ENCODE results near the gene RIOK2. TPM values are rescaled to one million over a fixed set of nuclear protein-coding genes. Genes with fewer than 3 reads are reported as not detected.

RIOK2 gene
- total and polyA plus RNA-seq, 2 experiments from 2014 or later = 34.4 to 44.1 TPM

DNA sequence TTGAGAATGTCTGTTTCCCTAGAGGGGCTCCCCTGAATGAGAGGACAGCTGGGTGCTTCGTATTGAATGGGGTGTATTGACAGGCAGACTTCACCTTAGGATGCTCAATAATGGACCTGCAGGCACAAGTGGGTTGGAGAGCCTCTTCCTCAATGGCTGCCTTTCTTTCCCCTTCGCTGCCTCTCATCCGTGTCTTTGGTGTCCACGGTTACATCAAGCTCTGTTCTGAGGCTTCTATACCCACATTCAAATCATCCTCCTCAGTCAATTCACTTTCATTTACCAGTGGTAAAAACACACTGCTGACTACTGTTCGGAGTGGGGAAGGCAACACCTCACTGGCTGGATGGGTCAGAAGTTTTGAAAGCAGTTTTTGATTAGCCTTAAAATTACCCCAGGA, 61.2 kb downstream of the RIOK2 start:
- DNase-seq (ENCODE audit: low spot score) = no peak
- Histone ChIP-seq H2AFZ (no peak overlapping the region), H3K4me1 (ENCODE audit: insufficient read depth) (no peaks in the 10 kb centered on the region), H3K9me2 (replicated peaks; ENCODE audit: insufficient read depth) (no peaks in the 10 kb centered on the region), H3K27ac (no peak overlapping the region), H3K9me3 (ENCODE audit: low read depth) (no peaks in the 10 kb centered on the region), H3K4me2 (no peak overlapping the region), H3K79me2 (no peaks in the 10 kb centered on the region), H3K36me3 (replicated peaks; ENCODE audit: insufficient read depth, low read depth) (no peaks in the 10 kb centered on the region), H3K4me3 (no peak overlapping the region), H3K27me3 (no peaks in the 10 kb centered on the region), H4K20me1 (ENCODE audit: insufficient read depth, poor library complexity, severe bottlenecking) (no peaks in the 10 kb centered on the region)
- 95% methylated on average over 5 of the region's 5 CpGs for WGBS (ENCODE audit: low lambda C conversion rate, missing lambda C conversion rate)
- TF ChIP-seq, protein P1, sequence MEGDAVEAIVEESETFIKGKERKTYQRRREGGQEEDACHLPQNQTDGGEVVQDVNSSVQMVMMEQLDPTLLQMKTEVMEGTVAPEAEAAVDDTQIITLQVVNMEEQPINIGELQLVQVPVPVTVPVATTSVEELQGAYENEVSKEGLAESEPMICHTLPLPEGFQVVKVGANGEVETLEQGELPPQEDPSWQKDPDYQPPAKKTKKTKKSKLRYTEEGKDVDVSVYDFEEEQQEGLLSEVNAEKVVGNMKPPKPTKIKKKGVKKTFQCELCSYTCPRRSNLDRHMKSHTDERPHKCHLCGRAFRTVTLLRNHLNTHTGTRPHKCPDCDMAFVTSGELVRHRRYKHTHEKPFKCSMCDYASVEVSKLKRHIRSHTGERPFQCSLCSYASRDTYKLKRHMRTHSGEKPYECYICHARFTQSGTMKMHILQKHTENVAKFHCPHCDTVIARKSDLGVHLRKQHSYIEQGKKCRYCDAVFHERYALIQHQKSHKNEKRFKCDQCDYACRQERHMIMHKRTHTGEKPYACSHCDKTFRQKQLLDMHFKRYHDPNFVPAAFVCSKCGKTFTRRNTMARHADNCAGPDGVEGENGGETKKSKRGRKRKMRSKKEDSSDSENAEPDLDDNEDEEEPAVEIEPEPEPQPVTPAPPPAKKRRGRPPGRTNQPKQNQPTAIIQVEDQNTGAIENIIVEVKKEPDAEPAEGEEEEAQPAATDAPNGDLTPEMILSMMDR (IDR thresholded peaks at IDR 0.05; ENCODE audit: poor library complexity) = no peak
- TF ChIP-seq EZH2phosphoT487 (IDR thresholded peaks at IDR 0.05; ENCODE audit: low read depth, severe bottlenecking, unreplicated experiment) (no peak), EZH2 (IDR thresholded peaks at IDR 0.05; ENCODE audit: borderline replicate concordance) (no peak)

DNA sequence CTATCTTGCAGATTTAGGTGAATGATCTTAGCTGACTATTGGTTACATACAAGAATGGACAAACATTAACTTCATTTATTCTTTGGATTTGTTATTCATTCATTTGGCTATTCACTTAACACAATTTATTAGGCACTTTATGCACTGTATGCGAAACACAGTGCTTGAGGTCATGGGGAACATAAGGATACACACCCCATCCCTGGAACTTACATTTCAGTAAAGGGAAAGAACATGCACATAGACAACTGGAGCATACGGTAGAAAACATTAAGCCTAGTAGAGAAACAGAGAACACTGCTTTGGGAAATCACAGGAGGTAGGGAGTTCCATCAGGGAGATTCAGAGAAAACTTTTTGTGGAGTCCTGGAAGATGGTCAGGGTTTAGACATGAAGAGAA, 62.9 kb downstream of the RIOK2 start:
- no peak for DNase-seq (ENCODE audit: low spot score)
- Histone ChIP-seq H3K4me3 (no peak overlapping the region), H2AFZ (no peak overlapping the region), H3K4me2 (no peak overlapping the region), H3K9me3 (ENCODE audit: low read depth) (no peaks in the 10 kb centered on the region), H3K9me2 (replicated peaks; ENCODE audit: insufficient read depth) (no peaks in the 10 kb centered on the region), H3K79me2 (no peaks in the 10 kb centered on the region), H3K4me1 (ENCODE audit: insufficient read depth) (peaks cover 4% of the 10 kb centered on the region), H4K20me1 (ENCODE audit: insufficient read depth, poor library complexity, severe bottlenecking) (no peaks in the 10 kb centered on the region), H3K27me3 (no peaks in the 10 kb centered on the region), H3K36me3 (replicated peaks; ENCODE audit: insufficient read depth, low read depth) (no peaks in the 10 kb centered on the region), H3K27ac (no peak overlapping the region)
- WGBS (ENCODE audit: low lambda C conversion rate, missing lambda C conversion rate) = 72% methylated on average over 2 of the region's 2 CpGs
- TF ChIP-seq, protein P1 (IDR thresholded peaks at IDR 0.05; ENCODE audit: poor library complexity) = no peak
- no peak for TF ChIP-seq EZH2phosphoT487 (IDR thresholded peaks at IDR 0.05; ENCODE audit: low read depth, severe bottlenecking, unreplicated experiment)
- TF ChIP-seq EZH2 (IDR thresholded peaks at IDR 0.05; ENCODE audit: borderline replicate concordance) = no peak

DNA sequence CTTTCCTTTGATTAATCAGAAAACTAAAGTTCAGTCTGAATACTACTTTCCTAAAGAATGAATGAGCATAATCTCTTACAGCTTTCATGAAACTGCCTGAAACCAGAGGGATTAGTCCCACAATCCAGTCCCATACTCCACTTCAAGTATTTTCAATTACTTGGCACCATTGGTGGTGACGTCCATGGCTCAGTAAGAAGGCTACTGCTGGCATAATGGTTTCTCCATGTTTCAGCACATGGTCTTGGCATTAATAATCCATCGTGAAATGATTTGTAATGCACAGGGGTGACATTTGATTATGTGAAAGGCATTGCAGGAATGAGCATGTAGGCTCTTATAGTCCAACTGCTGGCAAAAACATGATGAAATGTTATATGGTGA, 64.0 kb downstream of the RIOK2 start:
- H3K27me3 ChIP-seq = no peaks in the 10 kb centered on the region
- H3K36me3 ChIP-seq (replicated peaks; ENCODE audit: insufficient read depth, low read depth) = no peaks in the 10 kb centered on the region
- no peaks in the 10 kb centered on the region for H4K20me1 ChIP-seq (ENCODE audit: insufficient read depth, poor library complexity, severe bottlenecking)
- H3K9me2 ChIP-seq (replicated peaks; ENCODE audit: insufficient read depth) = no peaks in the 10 kb centered on the region
- WGBS (ENCODE audit: low lambda C conversion rate, missing lambda C conversion rate) = 79% methylated on average over 2 of the region's 2 CpGs
- H3K4me2 ChIP-seq = no peak overlapping the region
- H3K4me1 ChIP-seq (ENCODE audit: insufficient read depth) = peaks cover 4% of the 10 kb centered on the region
- H2AFZ ChIP-seq = no peak overlapping the region
- no peak for DNase-seq (ENCODE audit: low spot score)
- H3K9me3 ChIP-seq (ENCODE audit: low read depth) = no peaks in the 10 kb centered on the region
- TF ChIP-seq EZH2phosphoT487 (IDR thresholded peaks at IDR 0.05; ENCODE audit: low read depth, severe bottlenecking, unreplicated experiment) (no peak), EZH2 (IDR thresholded peaks at IDR 0.05; ENCODE audit: borderline replicate concordance) (no peak)
- TF ChIP-seq, protein P1 (IDR thresholded peaks at IDR 0.05; ENCODE audit: poor library complexity) = no peak
- H3K4me3 ChIP-seq = no peak overlapping the region
- no peak overlapping the region for H3K27ac ChIP-seq
- no peaks in the 10 kb centered on the region for H3K79me2 ChIP-seq

Data from hepatocyte (in vitro differentiated cells).